IMR-90 (cell line): ENCODE measurements around the gene FRYL. TPM values are rescaled to one million over a fixed set of nuclear protein-coding genes. Genes with fewer than 3 reads are reported as not detected.
A peak's percentile ranks its signal among the peaks of the same experiment; 100 is the strongest.

Experiments used
- ATAC-seq: fragments of 200-7000 bp; cut with Tn5 transposase; 2 replicates; pipeline ENCODE4 v1.9.1; 2020; ENCODE audit warnings: low read depth, mild to moderate bottlenecking, moderate library complexity
- BruUV-seq: library from RNA; stranded (reverse); fragments of 400-500 nt; replicated peaks from 2 replicates; lab custom pipeline; 2021; lab: Mats Ljungman, UMichigan
- CTCF ChIA-PET: fragments of 300-600 bp; formaldehyde crosslinking; extraction: SDS; loops from one replicate; lab custom pipeline; 2021; ENCODE audit warnings: antibody characterized with exemption; lab: Yijun Ruan, JAX
- POLR2A ChIA-PET: fragments of 300-600 bp; sonication (Branson Sonifier 250); formaldehyde crosslinking; loops from one replicate; lab custom pipeline; 2022; ENCODE audit warnings: antibody characterized with exemption; ENCODE audit not compliant: unreplicated experiment; lab: Charles Lee
- DNase-seq: peaks from one replicate; pipeline ENCODE4 v3.0.0; 2013
- H2AFZ ChIP-seq: replicated peaks from 2 replicates; pipeline ENCODE3; 2013; ENCODE audit warnings: low read length, mild to moderate bottlenecking; ENCODE audit not compliant: poor library complexity
- H2AK5ac ChIP-seq: 2 replicates; pipeline ENCODE4 v1.6.1; 2013; ENCODE audit warnings: low read depth, low read length, inconsistent platforms
- H2AK9ac ChIP-seq: replicated peaks from 2 replicates; pipeline ENCODE3; 2013; ENCODE audit warnings: mild to moderate bottlenecking, low read depth, low read length, moderate library complexity; ENCODE audit not compliant: poor library complexity
- H2BK120ac ChIP-seq: 2 replicates; pipeline ENCODE4 v1.6.1; 2013; ENCODE audit warnings: low read depth, low read length, inconsistent platforms
- H2BK15ac ChIP-seq: 3 replicates; pipeline ENCODE4 v1.6.1; 2013; ENCODE audit warnings: low read depth, low read length, inconsistent platforms
- H2BK20ac ChIP-seq: 2 replicates; pipeline ENCODE4 v1.6.1; 2013; ENCODE audit warnings: low read depth, mild to moderate bottlenecking, inconsistent platforms, low read length, moderate library complexity
- H2BK5ac ChIP-seq: 2 replicates; pipeline ENCODE4 v1.6.1; 2013; ENCODE audit warnings: mild to moderate bottlenecking, low read depth, low read length, inconsistent platforms; ENCODE audit not compliant: poor library complexity, severe bottlenecking
- H3K14ac ChIP-seq: replicated peaks from 2 replicates; pipeline ENCODE4 v1.6.1; 2013; ENCODE audit warnings: low read depth, low read length, inconsistent platforms
- H3K18ac ChIP-seq: 2 replicates; pipeline ENCODE4 v1.6.1; 2013; ENCODE audit warnings: low read depth, low read length, control low read depth
- H3K23ac ChIP-seq: 2 replicates; pipeline ENCODE4 v1.6.1; 2013; ENCODE audit warnings: low read depth, low read length, inconsistent platforms
- H3K27ac ChIP-seq: 2 replicates; pipeline ENCODE4 v1.5.1; 2013; ENCODE audit warnings: mild to moderate bottlenecking, control low read depth, low read length; ENCODE audit not compliant: insufficient read depth
- H3K27me3 ChIP-seq: 2 replicates; pipeline ENCODE4 v1.6.1; 2013; ENCODE audit warnings: low read length; ENCODE audit not compliant: control insufficient read depth, insufficient read depth
- H3K36me3 ChIP-seq: 2 replicates; pipeline ENCODE4 v1.6.1; 2013; ENCODE audit warnings: low read length, mixed read lengths; ENCODE audit not compliant: control insufficient read depth, insufficient read depth
- H3K4ac ChIP-seq: 2 replicates; pipeline ENCODE4 v1.6.1; 2013; ENCODE audit warnings: low read depth, low read length, inconsistent platforms
- H3K4me1 ChIP-seq: 2 replicates; pipeline ENCODE4 v1.6.1; 2013; ENCODE audit warnings: low read length, mixed read lengths; ENCODE audit not compliant: control insufficient read depth, insufficient read depth
- H3K4me2 ChIP-seq: 2 replicates; pipeline ENCODE4 v1.6.1; 2013; ENCODE audit warnings: low read depth, mild to moderate bottlenecking, control low read depth, low read length, moderate library complexity
- H3K4me3 ChIP-seq: 2 replicates; pipeline ENCODE4 v1.5.1; 2013; ENCODE audit warnings: low read depth, mild to moderate bottlenecking, control low read depth, low read length, moderate library complexity; ENCODE audit not compliant: insufficient read depth
- H3K56ac ChIP-seq: 2 replicates; pipeline ENCODE4 v1.6.1; 2013; ENCODE audit warnings: low read length, inconsistent platforms; ENCODE audit not compliant: insufficient read depth; ENCODE audit errors: extremely low read depth
- H3K79me1 ChIP-seq, 2 experiments: 2 replicates each; pipeline ENCODE4 v1.6.1; 2013; ENCODE audit warnings: low read length in 2 of 2, inconsistent platforms in 1 of 2, low read depth in 1 of 2
- H3K9ac ChIP-seq: 2 replicates; pipeline ENCODE4 v1.6.1; 2013; ENCODE audit warnings: low read depth, low read length, control low read depth
- H3K9me1 ChIP-seq: 2 replicates; pipeline ENCODE4 v1.6.1; 2013; ENCODE audit warnings: low read length, inconsistent platforms; ENCODE audit not compliant: insufficient read depth
- H3K9me3 ChIP-seq: 2 replicates; pipeline ENCODE4 v1.6.1; 2013; ENCODE audit warnings: low read length; ENCODE audit not compliant: control insufficient read depth, insufficient read depth
- H4K20me1 ChIP-seq: 2 replicates; pipeline ENCODE4 v1.6.1; 2013; ENCODE audit warnings: low read length, inconsistent platforms; ENCODE audit not compliant: insufficient read depth
- H4K5ac ChIP-seq: 2 replicates; pipeline ENCODE4 v1.6.1; 2013; ENCODE audit warnings: mild to moderate bottlenecking, low read depth, low read length, control low read depth
- H4K8ac ChIP-seq, 2 experiments: 2 replicates each; pipeline ENCODE4 v1.6.1; 2013; ENCODE audit warnings: low read depth in 2 of 2, low read length in 2 of 2, control low read depth in 1 of 2, inconsistent platforms in 1 of 2
- H4K91ac ChIP-seq: 2 replicates; pipeline ENCODE4 v1.6.1; 2013; ENCODE audit warnings: low read depth, low read length, inconsistent platforms; ENCODE audit not compliant: insufficient read depth
- FOS ChIP-seq: fragments of 150-350 bp; IDR thresholded peaks from 2 replicates; pipeline ENCODE4 v1.6.1; 2016; ENCODE audit warnings: low read depth, low read length
- MAFK ChIP-seq: IDR thresholded peaks from 2 replicates; pipeline ENCODE4 v1.6.1; 2012; ENCODE audit warnings: low read depth, low read length, improper control_type of control experiment
- RAD21 ChIP-seq: IDR thresholded peaks from 2 replicates; pipeline ENCODE4 v1.6.1; 2012; ENCODE audit warnings: low read length, improper control_type of control experiment
- WGBS, 2 experiments: methylation state at CpG; one replicate each; pipeline versions ENCODE4 v1.1.5 to v1.1.7; 2013; ENCODE audit warnings: missing lambda C conversion rate in 2 of 2; ENCODE audit not compliant: insufficient read length in 1 of 2; ENCODE audit errors: extremely low coverage in 2 of 2; 5-methylcytosine and 5-hydroxymethylcytosine counted together
- dilution Hi-C: fragments of 300-500 bp; cut with HindIII; formaldehyde crosslinking; loops from one replicate; pipeline ENCODE4 v1.14.3; 2018; ENCODE audit warnings: low sequenced_read_pairs; ENCODE audit not compliant: unreplicated experiment
- in situ Hi-C: fragments of 300-500 bp; cut with MboI; formaldehyde crosslinking; loops from 3 replicates; pipeline ENCODE4 v1.14.3; 2019; ENCODE audit warnings: low sequenced_read_pairs, inconsistent platforms, mixed read lengths
- intact Hi-C: fragments of 100-400 bp; cut with micrococcal nuclease; formaldehyde crosslinking; loops from 2 replicates; pipeline ENCODE4 v1.10.0; 2022
- polyA plus RNA-seq, 3 experiments: library from polyadenylated mRNA; depleted of rRNA; stranded (reverse); fragments of >200 nt; gene quantifications; 2 replicates each; pipeline ENCODE4 v1.2.3, GENCODE V29; 2012; ENCODE audit warnings: low replicate concordance in 1 of 3
- total RNA-seq: library from RNA; depleted of rRNA; stranded (reverse); fragments of >200 nt; gene quantifications from 2 replicates; pipeline ENCODE4 v1.2.3, GENCODE V29; 2012

The FRYL gene
- total and polyA plus RNA-seq, 2 of the 4 experiments (the other 2 are of a cell fraction), result 9.9 to 77.4 TPM

- no TSS peak for BruUV-seq
- H2BK15ac ChIP-seq, result no peak overlapping the region
- ATAC-seq (no peak), DNase-seq (no peak)
- H4K20me1 ChIP-seq, result peaks cover 57% of the 10 kb centered on the region
- H3K9ac ChIP-seq, result no peak overlapping the region
- no peak overlapping the region for H3K4ac ChIP-seq
- no peak overlapping the region for H4K8ac ChIP-seq
- no peak overlapping the region for H3K23ac ChIP-seq
- no peaks in the 10 kb centered on the region for H3K27me3 ChIP-seq
- intact Hi-C loops, result loop anchor here (5.0 kb wide), 4 partner anchors 73 to 173 kb away; no protein-coding TSS in a partner anchor
- H3K36me3 ChIP-seq, result no peaks in the 10 kb centered on the region
- H2AFZ ChIP-seq, result no peak overlapping the region
- no peaks in the 10 kb centered on the region for H3K9me3 ChIP-seq
- no peak overlapping the region for H2AK9ac ChIP-seq
- WGBS, 2 experiments, result no CpG with 5 or more reads among the region's 16 CpGs
- no peak overlapping the region for H4K5ac ChIP-seq
- H3K14ac ChIP-seq, result no peak overlapping the region
- dilution Hi-C loops, result no loop called here
- H4K91ac ChIP-seq, result no peak overlapping the region
- CTCF ChIA-PET, result interaction anchor here (1.1 to 1.7 kb wide), 2 partner anchors 12 to 196 kb away, joined by 3 to 4 read pairs; no protein-coding TSS in a partner anchor
- peaks cover 11% of the 10 kb centered on the region for H3K9me1 ChIP-seq
- in situ Hi-C loops, result no loop called here
- H3K4me1 ChIP-seq, result peaks cover 9% of the 10 kb centered on the region
- H3K4me3 ChIP-seq, result no peak overlapping the region
- no peak overlapping the region for H2BK20ac ChIP-seq
- H3K56ac ChIP-seq, result no peak overlapping the region
- no peak overlapping the region for H2BK120ac ChIP-seq
- peaks cover 16 to 50% of the 10 kb centered on the region in 2 experiments; a peak in 3 of 4 replicates for H3K79me1 ChIP-seq
- H2AK5ac ChIP-seq, result no peak overlapping the region
- H3K18ac ChIP-seq, result no peak overlapping the region
- TF ChIP-seq RAD21 (no peak), FOS (no peak), MAFK (peak; percentile 73)
- H2BK5ac ChIP-seq, result no peak overlapping the region
- H3K4me2 ChIP-seq, result no peak overlapping the region
- H3K27ac ChIP-seq, result no peak overlapping the region
- POLR2A ChIA-PET, result no interaction called here
Measured at GRCh38 chr4:48774760-48775710, 5.0 kb downstream of the FRYL start.
